GM12878 (cell line): Measurements from ENCODE around the gene EPHB2. TPM values are rescaled to one million over a fixed set of nuclear protein-coding genes. Genes with fewer than 3 reads are reported as not detected.

Experiments used
- ATAC-seq: fragments of 200-7000 bp; cut with Tn5 transposase; 3 replicates; pipeline ENCODE4 v1.9.1; 2020; ENCODE audit warnings: mild to moderate bottlenecking, moderate library complexity
- BruUV-seq: library from RNA; stranded (reverse); fragments of 400-500 nt; replicated peaks from 2 replicates; lab custom pipeline; 2021; lab: Mats Ljungman, UMichigan
- CTCF ChIA-PET: fragments of 300-600 bp; sonication (Branson Sonifier 250); formaldehyde crosslinking; extraction: SDS; loops from one replicate; lab custom pipeline; 2021; ENCODE audit warnings: inconsistent platforms; lab: Yijun Ruan, JAX
- POLR2A ChIA-PET: fragments of 350-600 bp; formaldehyde crosslinking; extraction: SDS; loops from one replicate; lab custom pipeline; 2021; ENCODE audit warnings: inconsistent platforms; lab: Charles Lee
- RAD21 ChIA-PET: fragments of 300-600 bp; sonication (Branson Sonifier 250); formaldehyde crosslinking; loops from one replicate; lab custom pipeline; 2023; ENCODE audit warnings: antibody characterized with exemption; ENCODE audit not compliant: unreplicated experiment; lab: Charles Lee
- SMC1A ChIA-PET: fragments of 300-600 bp; sonication (Branson Sonifier 250); formaldehyde crosslinking; loops from one replicate; lab custom pipeline; 2023; ENCODE audit not compliant: unreplicated experiment, uncharacterized antibody; lab: Charles Lee
- DNase-seq: peaks from one replicate; pipeline ENCODE4 v3.0.0-alpha.2; 2011; ENCODE audit warnings: low read depth, low spot score
- FAIRE-seq: peaks from 3 replicates; lab custom pipeline; 2011; peaks lifted over from hg19 to GRCh38; lab: Jason Lieb, UNC
- H2AFZ ChIP-seq: 2 replicates; pipeline ENCODE4 v1.6.0; 2011; ENCODE audit warnings: low read depth, low read length, control low read depth; ENCODE audit not compliant: control insufficient read depth
- H3K27ac ChIP-seq: 2 replicates; pipeline ENCODE4 v1.5.1; 2011; ENCODE audit warnings: control low read depth; ENCODE audit not compliant: control insufficient read depth, insufficient read depth
- H3K27me3 ChIP-seq, 2 experiments: replicated peaks in 1 of 2; 2 replicates each; pipeline versions ENCODE4 v1.6.0 to v1.6.1; 2011; ENCODE audit warnings: low read length in 1 of 2; ENCODE audit not compliant: control insufficient read depth in 2 of 2, insufficient read depth in 2 of 2
- H3K36me3 ChIP-seq, 2 experiments: 2 replicates each; pipeline ENCODE4 v1.5.1; 2011; ENCODE audit warnings: low read length in 1 of 2; ENCODE audit not compliant: control insufficient read depth in 2 of 2, insufficient read depth in 2 of 2
- H3K4me1 ChIP-seq: 2 replicates; pipeline ENCODE4 v1.6.1; 2011; ENCODE audit warnings: mild to moderate bottlenecking, low read length, moderate library complexity, mixed read lengths; ENCODE audit not compliant: control insufficient read depth, insufficient read depth
- H3K4me2 ChIP-seq: 2 replicates; pipeline ENCODE4 v1.6.0; 2011; ENCODE audit warnings: control low read depth; ENCODE audit not compliant: control insufficient read depth, insufficient read depth
- H3K4me3 ChIP-seq: fragments of 200-600 bp; sonication (generic); 2 replicates; pipeline ENCODE4 v1.5.1; 2016
- H3K79me2 ChIP-seq: 2 replicates; pipeline ENCODE4 v1.6.0; 2011; ENCODE audit warnings: low read length; ENCODE audit not compliant: control insufficient read depth, insufficient read depth
- H3K9ac ChIP-seq: 2 replicates; pipeline ENCODE4 v1.8.0; 2011; ENCODE audit warnings: low read length, control low read depth, mixed read lengths; ENCODE audit not compliant: control insufficient read depth, insufficient read depth
- H3K9me3 ChIP-seq: replicated peaks from 3 replicates; pipeline ENCODE4 v1.5.1; 2011; ENCODE audit warnings: mild to moderate bottlenecking, low read length; ENCODE audit not compliant: control insufficient read depth, insufficient read depth
- H4K20me1 ChIP-seq: 2 replicates; pipeline ENCODE4 v1.6.0; 2011; ENCODE audit not compliant: control insufficient read depth, insufficient read depth
- CBFB ChIP-seq: IDR thresholded peaks from 2 replicates; pipeline ENCODE4 v1.6.1; 2016; ENCODE audit warnings: antibody characterized with exemption, low read depth
- EGR1 ChIP-seq, 2 experiments: IDR thresholded peaks; 1 replicate in 1 of 2; 2 replicates in 1 of 2; pipeline ENCODE4 v1.6.1; 2011 to 2012; ENCODE audit warnings: low read depth in 2 of 2, low read length in 2 of 2, borderline replicate concordance in 1 of 2, mild to moderate bottlenecking in 1 of 2, moderate library complexity in 1 of 2
- FOXM1 ChIP-seq: IDR thresholded peaks from 2 replicates; pipeline ENCODE4 v1.6.1; 2012; ENCODE audit warnings: low read depth, mild to moderate bottlenecking, inconsistent platforms, low read length, moderate library complexity
- NR2C1 ChIP-seq: fragments of 450-650 bp; IDR thresholded peaks from 2 replicates; pipeline ENCODE4 v1.6.1; 2017; ENCODE audit warnings: antibody characterized with exemption, mild to moderate bottlenecking, moderate library complexity
- PAX5 ChIP-seq: IDR thresholded peaks from 2 replicates; pipeline ENCODE4 v1.6.1; 2011; ENCODE audit warnings: low read depth, low read length, borderline replicate concordance
- POLR2AphosphoS5 ChIP-seq: IDR thresholded peaks from 2 replicates; pipeline ENCODE4 v1.6.1; 2011; ENCODE audit warnings: mild to moderate bottlenecking, low read length, inconsistent platforms
- REST ChIP-seq: IDR thresholded peaks from 2 replicates; pipeline ENCODE4 v1.6.1; 2012; ENCODE audit warnings: mild to moderate bottlenecking, low read depth, low read length
- STAT3 ChIP-seq: IDR thresholded peaks from 2 replicates; pipeline ENCODE4 v1.6.1; 2011; ENCODE audit warnings: low read depth, low read length, improper control_type of control experiment
- WGBS: methylation state at CpG from one replicate; pipeline ENCODE4 v1.1.6; 2016; ENCODE audit warnings: low lambda C conversion rate; ENCODE audit not compliant: insufficient replicate concordance, insufficient coverage; ENCODE audit errors: missing lambda C conversion rate; 5-methylcytosine and 5-hydroxymethylcytosine counted together
- in situ Hi-C: fragments of 300-500 bp; cut with MboI; formaldehyde crosslinking; loops from 9 replicates; pipeline ENCODE4 v1.14.3; 2018; ENCODE audit warnings: mixed read lengths
- intact Hi-C: fragments of 100-400 bp; cut with micrococcal nuclease; formaldehyde crosslinking; loops from one replicate; pipeline ENCODE4 v1.14.2; 2022; ENCODE audit not compliant: unreplicated experiment
- polyA plus RNA-seq, 11 experiments: library from polyadenylated mRNA; depleted of rRNA in 4 of 11; unstranded in 6 of 11; stranded (reverse) in 5 of 11; fragments of >200 nt; fragmentation: Nextera tagmentation in 4 of 11; fragmentation: Illumina TruSeq in 1 of 11; extraction: Ambion mirVana in 4 of 11; extraction: Trizol in 1 of 11; gene quantifications; 1 replicate in 1 of 11; 2 replicates in 10 of 11; pipeline versions ENCODE4 v1.2.1 to v1.2.3, GENCODE V29; 2011 to 2016; ENCODE audit warnings: inconsistent platforms in 2 of 11, missing spikeins in 2 of 11, low read depth in 1 of 11
- total RNA-seq, 4 experiments: library from RNA; depleted of rRNA in 3 of 4; stranded (reverse); fragments of >200 nt in 3 of 4; fragmentation: Illumina TruSeq in 1 of 4; extraction: Trizol in 1 of 4; gene quantifications; 2 replicates each; pipeline versions ENCODE4 v1.2.1 to v1.2.3, GENCODE V29; 2013 to 2021
- TF ChIP-seq, protein P1 (sequence below): fragments of 450-650 bp; formaldehyde crosslinking; IDR thresholded peaks from 2 replicates; pipeline ENCODE4 v1.4.0; 2020; ENCODE audit warnings: mild to moderate bottlenecking, moderate library complexity
- TF ChIP-seq, protein P2 (sequence below): IDR thresholded peaks from 2 replicates; pipeline ENCODE4 v1.6.1; 2011; ENCODE audit warnings: low read depth, low read length, improper control_type of control experiment, borderline replicate concordance

The EPHB2 gene
- total and polyA plus RNA-seq, 10 of the 15 experiments (the other 5 are each of a cell fraction or from before 2014, with no cell fraction given): 0.13 to 3.3 (median 0.92) TPM

- no peak for TF ChIP-seq REST
These were observed 208.0 kb downstream of the EPHB2 start (continued) for GRCh38 chr1:22918644-22919043.

- in situ Hi-C loops: no loop called here
- no peak overlapping the region for H3K4me2 ChIP-seq
- H2AFZ ChIP-seq: no peak overlapping the region
- H3K27me3 ChIP-seq: no peaks in the 10 kb centered on the region; a peak in 1 of 4 replicates
- TF ChIP-seq, protein P1, sequence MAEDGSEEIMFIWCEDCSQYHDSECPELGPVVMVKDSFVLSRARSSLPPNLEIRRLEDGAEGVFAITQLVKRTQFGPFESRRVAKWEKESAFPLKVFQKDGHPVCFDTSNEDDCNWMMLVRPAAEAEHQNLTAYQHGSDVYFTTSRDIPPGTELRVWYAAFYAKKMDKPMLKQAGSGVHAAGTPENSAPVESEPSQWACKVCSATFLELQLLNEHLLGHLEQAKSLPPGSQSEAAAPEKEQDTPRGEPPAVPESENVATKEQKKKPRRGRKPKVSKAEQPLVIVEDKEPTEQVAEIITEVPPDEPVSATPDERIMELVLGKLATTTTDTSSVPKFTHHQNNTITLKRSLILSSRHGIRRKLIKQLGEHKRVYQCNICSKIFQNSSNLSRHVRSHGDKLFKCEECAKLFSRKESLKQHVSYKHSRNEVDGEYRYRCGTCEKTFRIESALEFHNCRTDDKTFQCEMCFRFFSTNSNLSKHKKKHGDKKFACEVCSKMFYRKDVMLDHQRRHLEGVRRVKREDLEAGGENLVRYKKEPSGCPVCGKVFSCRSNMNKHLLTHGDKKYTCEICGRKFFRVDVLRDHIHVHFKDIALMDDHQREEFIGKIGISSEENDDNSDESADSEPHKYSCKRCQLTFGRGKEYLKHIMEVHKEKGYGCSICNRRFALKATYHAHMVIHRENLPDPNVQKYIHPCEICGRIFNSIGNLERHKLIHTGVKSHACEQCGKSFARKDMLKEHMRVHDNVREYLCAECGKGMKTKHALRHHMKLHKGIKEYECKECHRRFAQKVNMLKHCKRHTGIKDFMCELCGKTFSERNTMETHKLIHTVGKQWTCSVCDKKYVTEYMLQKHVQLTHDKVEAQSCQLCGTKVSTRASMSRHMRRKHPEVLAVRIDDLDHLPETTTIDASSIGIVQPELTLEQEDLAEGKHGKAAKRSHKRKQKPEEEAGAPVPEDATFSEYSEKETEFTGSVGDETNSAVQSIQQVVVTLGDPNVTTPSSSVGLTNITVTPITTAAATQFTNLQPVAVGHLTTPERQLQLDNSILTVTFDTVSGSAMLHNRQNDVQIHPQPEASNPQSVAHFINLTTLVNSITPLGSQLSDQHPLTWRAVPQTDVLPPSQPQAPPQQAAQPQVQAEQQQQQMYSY (CRISPR knock-in tag): no peak
- TF ChIP-seq EGR1 (IDR thresholded peaks at IDR 0.05; ENCODE audit: borderline replicate concordance in 1 of 2, low read depth in 2 of 2, low read length in 2 of 2) (no peak), NR2C1 (no peak), PAX5 (no peak), CBFB (no peak), FOXM1 (no peak), STAT3 (no peak), POLR2AphosphoS5 (no peak)
- TF ChIP-seq, protein P2, sequence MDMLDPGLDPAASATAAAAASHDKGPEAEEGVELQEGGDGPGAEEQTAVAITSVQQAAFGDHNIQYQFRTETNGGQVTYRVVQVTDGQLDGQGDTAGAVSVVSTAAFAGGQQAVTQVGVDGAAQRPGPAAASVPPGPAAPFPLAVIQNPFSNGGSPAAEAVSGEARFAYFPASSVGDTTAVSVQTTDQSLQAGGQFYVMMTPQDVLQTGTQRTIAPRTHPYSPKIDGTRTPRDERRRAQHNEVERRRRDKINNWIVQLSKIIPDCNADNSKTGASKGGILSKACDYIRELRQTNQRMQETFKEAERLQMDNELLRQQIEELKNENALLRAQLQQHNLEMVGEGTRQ: no peak
- no peaks in the 10 kb centered on the region for H3K4me1 ChIP-seq
- H3K36me3 ChIP-seq: no peaks in the 10 kb centered on the region
- FAIRE-seq: no peak
- SMC1A ChIA-PET: no interaction called here
- no peak for DNase-seq
- no peak overlapping the region for H3K4me3 ChIP-seq
- 19% methylated on average over 8 of the region's 8 CpGs for WGBS
- no TSS peak for BruUV-seq
- H3K9ac ChIP-seq: no peak overlapping the region
- CTCF ChIA-PET: no interaction called here
- RAD21 ChIA-PET: no interaction called here
- no peaks in the 10 kb centered on the region for H3K79me2 ChIP-seq
- no peak overlapping the region for H3K27ac ChIP-seq
- no peak for ATAC-seq
- intact Hi-C loops: no loop called here
- H4K20me1 ChIP-seq: no peaks in the 10 kb centered on the region
- POLR2A ChIA-PET: interaction anchor here (0.5 kb wide), 1 partner anchor 14 kb away, joined by 5 read pairs; no protein-coding TSS in a partner anchor
- no peaks in the 10 kb centered on the region for H3K9me3 ChIP-seq
These were observed 208.8 kb downstream of the EPHB2 start for GRCh38 chr1:22919341-22920025.
